ENCODE results near the gene SKAP2. TPM values are rescaled to one million over a fixed set of nuclear protein-coding genes. Genes with fewer than 3 reads are reported as not detected.

SKAP2 gene
- total and polyA plus RNA-seq, 12 donors: 7.3 to 123 (median 50.1) TPM

DNA sequence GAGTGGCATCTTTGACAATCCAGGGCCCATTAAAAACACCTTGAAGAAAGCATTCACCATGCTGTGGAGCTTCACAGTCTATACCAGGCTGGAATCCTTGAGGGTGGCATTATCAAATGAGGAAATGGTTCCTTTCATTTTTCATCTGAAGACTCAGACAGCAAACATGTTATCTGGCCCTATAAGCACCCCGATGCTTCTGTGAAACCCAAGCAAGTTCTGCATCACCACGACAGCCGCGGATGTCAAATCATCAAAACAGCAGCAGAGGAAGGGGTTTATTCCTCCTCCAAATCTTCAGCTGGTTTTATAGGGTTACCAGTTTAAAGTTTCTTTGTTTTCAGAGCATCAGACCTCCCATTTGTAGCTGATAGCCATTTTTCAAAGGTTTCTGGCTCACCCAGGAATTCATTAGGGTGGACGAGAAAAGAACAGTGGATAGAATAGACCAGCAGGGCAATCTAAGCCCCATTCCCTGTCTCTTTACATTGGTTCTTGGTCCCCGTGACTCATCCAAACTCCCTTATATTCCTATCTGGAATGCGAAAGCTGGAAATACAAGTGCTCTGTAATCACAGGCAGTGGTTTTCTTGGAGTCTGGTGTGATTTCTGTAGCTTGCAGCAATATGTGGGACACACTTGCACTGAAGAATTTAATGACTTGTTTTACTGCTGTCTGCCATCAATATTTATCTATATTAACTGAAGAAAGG lies 217.9 kb downstream of the SKAP2 start:
- Histone ChIP-seq H3K36me3 (replicated peaks in 1 of 2) (no peaks in the 10 kb centered on the region), H3K27me3 (no peaks in the 10 kb centered on the region), H3K4me1 (replicated peaks in 1 of 2) (peaks cover 0 to 4% of the 10 kb centered on the region in 2 donors), H3K4me3 (no peak overlapping the region), H3K27ac (no peak overlapping the region), H3K9me3 (replicated peaks in 1 of 3) (no peaks in the 10 kb centered on the region)
- 81 to 88% (median 85%) methylated on average over 7 of the region's 7 CpGs for WGBS, 4 donors
- DNase-seq: no peak
- intact Hi-C loops (cut with DNase I): no loop called here
- TF ChIP-seq, protein P1, sequence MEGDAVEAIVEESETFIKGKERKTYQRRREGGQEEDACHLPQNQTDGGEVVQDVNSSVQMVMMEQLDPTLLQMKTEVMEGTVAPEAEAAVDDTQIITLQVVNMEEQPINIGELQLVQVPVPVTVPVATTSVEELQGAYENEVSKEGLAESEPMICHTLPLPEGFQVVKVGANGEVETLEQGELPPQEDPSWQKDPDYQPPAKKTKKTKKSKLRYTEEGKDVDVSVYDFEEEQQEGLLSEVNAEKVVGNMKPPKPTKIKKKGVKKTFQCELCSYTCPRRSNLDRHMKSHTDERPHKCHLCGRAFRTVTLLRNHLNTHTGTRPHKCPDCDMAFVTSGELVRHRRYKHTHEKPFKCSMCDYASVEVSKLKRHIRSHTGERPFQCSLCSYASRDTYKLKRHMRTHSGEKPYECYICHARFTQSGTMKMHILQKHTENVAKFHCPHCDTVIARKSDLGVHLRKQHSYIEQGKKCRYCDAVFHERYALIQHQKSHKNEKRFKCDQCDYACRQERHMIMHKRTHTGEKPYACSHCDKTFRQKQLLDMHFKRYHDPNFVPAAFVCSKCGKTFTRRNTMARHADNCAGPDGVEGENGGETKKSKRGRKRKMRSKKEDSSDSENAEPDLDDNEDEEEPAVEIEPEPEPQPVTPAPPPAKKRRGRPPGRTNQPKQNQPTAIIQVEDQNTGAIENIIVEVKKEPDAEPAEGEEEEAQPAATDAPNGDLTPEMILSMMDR (IDR thresholded peaks at IDR 0.05): no peak
- TF ChIP-seq POLR2A (IDR thresholded peaks at IDR 0.05): no peak

DNA sequence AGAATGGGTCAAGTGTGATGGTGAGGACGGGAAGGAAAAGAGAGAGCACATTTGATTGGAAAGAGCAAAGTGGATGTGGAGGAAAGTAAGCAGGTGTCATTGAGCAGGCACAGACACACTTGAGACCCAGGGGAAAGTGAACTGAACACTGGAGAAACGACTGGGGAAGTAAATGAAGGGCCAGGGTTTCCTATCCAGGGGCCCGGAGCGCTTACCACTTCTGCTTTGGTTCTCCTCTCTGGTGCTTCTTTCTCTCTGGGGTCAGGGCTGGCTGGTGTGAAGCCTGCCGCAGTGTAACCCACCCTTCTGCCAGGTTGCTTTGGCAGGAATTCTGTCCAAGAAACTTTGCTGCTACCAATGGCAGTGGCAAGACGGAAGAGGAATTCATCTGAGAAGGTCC lies 219.3 kb downstream of the SKAP2 start:
- WGBS, 4 donors: 66 to 85% (median 79%) methylated on average over 6 of the region's 6 CpGs
- H3K27me3 ChIP-seq: no peaks in the 10 kb centered on the region
- no peak overlapping the region for H3K4me3 ChIP-seq
- DNase-seq: no peak
- H3K4me1 ChIP-seq (replicated peaks in 1 of 2): peaks cover 0 to 4% of the 10 kb centered on the region in 2 donors
- intact Hi-C loops (cut with DNase I): no loop called here
- TF ChIP-seq POLR2A (IDR thresholded peaks at IDR 0.05): no peak
- TF ChIP-seq, protein P1 (IDR thresholded peaks at IDR 0.05): no peak
- no peaks in the 10 kb centered on the region for H3K9me3 ChIP-seq (replicated peaks in 1 of 3)
- H3K36me3 ChIP-seq (replicated peaks in 1 of 2): no peaks in the 10 kb centered on the region
- H3K27ac ChIP-seq: no peak overlapping the region

DNA sequence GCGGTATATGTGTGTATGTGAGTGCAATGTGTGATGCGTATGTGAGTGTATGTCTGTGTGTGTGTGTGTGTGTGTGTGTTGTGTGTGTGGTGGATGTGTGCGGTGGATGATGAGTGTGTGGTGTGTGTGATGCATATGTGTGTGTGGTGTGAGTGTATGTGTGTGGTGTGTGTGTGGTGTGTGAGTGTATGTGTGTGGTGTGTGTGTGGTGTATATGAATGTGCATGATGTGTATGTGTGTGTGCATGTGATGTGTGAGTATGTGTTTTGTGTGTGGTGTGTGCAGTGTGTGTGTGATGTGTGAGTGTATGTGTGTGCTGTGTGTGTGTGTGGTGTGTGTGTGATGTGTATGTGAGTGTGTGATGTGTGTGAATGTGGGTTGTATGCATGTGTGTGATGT lies 222.0 kb downstream of the SKAP2 start:
- Histone ChIP-seq H3K4me3 (no peak overlapping the region), H3K9me3 (replicated peaks in 1 of 3) (no peaks in the 10 kb centered on the region), H3K27me3 (no peaks in the 10 kb centered on the region), H3K4me1 (replicated peaks in 1 of 2) (no peaks in the 10 kb centered on the region), H3K27ac (no peak overlapping the region), H3K36me3 (replicated peaks in 1 of 2) (no peaks in the 10 kb centered on the region)
- intact Hi-C loops (cut with DNase I): no loop called here
- no peak for DNase-seq
- TF ChIP-seq POLR2A (IDR thresholded peaks at IDR 0.05): no peak
- TF ChIP-seq, protein P1 (IDR thresholded peaks at IDR 0.05): no peak
- WGBS, 4 donors: 77 to 99% (median 87%) methylated on average over 3 of the region's 3 CpGs

DNA sequence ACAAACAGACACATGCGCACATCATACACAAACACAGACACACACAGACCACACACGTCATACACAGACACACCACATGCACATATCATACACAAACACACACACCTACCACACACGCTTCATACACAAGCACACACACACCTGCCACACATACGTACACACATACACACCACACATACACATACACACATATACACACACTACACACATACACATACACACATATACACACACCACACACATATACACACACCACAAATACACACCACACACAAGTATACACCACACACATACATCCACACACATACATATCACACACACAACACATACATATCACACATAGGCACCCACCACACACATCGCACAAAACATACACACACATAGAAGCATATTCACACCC lies 224.7 kb downstream of the SKAP2 start:
- no peak overlapping the region for H3K27ac ChIP-seq
- no peak overlapping the region for H3K4me3 ChIP-seq
- H3K27me3 ChIP-seq: no peaks in the 10 kb centered on the region
- 90 to 94% (median 94%) methylated on average over 5 of the region's 5 CpGs for WGBS, 4 donors
- no peaks in the 10 kb centered on the region for H3K4me1 ChIP-seq (replicated peaks in 1 of 2)
- no peaks in the 10 kb centered on the region for H3K9me3 ChIP-seq (replicated peaks in 1 of 3)
- TF ChIP-seq POLR2A (IDR thresholded peaks at IDR 0.05): no peak
- TF ChIP-seq, protein P1 (IDR thresholded peaks at IDR 0.05): no peak
- H3K36me3 ChIP-seq (replicated peaks in 1 of 2): no peaks in the 10 kb centered on the region
- intact Hi-C loops (cut with DNase I): no loop called here
- no peak for DNase-seq

All from adrenal gland (tissue), 12 donors.